Activated CD4-positive, CD25-positive, alpha-beta regulatory T cell treated with anti-CD3 and anti-CD28 coated beads, Interleukin-2, amount 50 U/mL, for 16 hours (primary cell): Measurements from ENCODE around the gene CST4.
"Not testable (repeated sequence)": the region's sequence is repeated elsewhere in the genome, so short reads cannot be mapped to it uniquely, and the experiment has no call there.

Source experiments
- DNase-seq: peaks from one replicate; pipeline ENCODE4 v3.0.0-alpha.2; 2020; ENCODE audit warnings: low read depth, low spot score

Gene CST4

DNA sequence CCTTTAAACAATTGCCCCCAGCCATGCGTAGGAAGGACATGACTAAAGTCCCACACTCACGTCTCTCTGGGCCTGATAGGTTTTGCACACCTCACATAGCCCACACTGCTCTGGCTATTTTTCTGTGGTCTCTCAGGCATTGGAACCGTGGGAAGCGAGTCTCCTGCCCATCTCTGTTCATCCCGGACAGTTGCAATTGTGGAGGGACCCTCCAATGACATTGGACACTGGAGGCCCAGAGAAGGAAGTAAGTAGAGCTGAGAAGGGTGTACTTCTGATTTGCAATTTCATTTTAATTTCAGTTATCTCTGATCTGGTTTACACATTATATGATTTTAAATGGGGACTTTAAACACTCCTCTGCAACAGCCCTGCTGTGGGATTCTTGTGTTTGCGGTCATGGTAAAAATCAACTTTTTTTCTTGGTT is 27.8 kb downstream of the CST4 start:
- no peak for DNase-seq

DNA sequence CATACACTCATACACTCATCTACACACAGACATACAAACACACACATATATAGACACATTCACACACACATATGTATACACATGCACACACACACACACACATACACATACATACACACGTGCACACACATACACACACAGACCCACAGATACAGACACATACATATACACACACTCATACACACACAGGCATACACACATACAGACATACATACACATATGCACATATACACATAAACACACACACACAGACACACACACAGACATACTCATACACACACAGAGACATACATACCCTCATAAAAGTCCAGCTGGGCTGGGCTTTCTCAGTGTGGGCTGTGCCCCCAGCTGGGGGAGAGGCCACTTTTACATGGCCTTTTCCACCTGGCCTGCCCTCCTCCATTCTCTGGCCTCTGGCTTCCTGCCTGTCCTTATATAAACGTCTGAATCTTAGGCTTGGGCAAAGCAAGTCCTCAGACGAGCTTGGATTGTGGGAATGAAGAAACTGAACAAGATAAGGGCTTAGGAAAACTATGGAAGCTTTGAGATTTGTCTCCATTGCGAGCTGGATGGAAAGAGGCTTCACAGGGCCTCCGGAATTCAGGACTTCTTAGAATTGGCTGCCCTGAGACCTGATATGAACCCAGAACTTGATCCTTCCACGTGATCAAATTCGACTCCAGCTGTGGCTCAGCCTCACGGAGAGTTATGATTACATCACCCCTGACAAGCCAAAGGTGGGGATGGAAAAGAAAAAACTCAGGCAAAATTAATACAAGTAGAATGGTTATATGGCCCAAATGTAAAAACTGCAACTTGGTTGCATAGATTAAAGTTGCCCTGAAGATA is 28.6 kb downstream of the CST4 start:
- no peak for DNase-seq

DNA sequence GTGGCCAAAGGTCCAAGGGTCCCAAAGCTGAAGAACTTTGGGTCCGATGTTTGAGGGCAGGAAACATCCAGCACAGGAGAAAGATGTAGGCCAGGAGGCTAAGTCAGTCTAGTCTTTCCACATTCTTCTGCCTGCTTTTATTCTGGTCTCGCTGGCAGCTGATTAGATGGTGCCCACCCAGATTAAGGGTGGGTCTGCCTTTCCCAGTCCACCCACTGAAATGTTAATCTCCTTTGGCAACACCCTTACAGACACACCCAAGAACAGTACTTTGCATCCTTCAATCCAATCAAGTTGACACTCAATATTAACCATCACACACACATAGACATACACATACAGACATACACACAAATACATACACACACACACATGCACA is 29.2 kb downstream of the CST4 start:
- not testable (repeated sequence) for DNase-seq

DNA sequence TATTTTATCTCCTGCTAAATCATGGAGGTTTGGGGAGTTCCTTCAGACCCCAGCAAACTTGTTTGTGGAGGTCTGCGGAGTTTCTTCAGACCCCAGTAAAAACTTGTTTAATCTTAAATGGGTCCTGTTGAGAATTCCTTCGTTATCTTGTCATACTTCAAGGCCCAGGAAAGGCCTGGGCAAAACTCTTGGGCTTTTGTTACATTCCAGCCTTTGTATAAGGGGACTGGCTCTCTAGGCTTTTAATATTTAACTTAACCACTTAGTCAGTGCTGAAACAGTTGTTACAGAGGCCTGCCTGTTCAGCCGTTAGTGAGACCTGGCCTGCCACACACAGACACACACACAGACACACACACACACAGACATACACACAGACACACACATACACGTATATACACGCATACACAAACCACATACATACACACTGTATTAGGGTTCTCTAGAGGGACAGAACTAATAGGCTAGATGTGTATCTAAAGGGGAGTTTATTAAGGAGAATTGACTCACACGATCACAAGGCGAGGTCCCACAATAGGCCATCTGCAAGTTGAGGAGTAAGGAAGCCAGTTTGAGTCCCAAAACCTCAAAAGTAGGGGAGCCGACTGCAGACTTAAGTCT is 29.7 kb downstream of the CST4 start:
- no peak for DNase-seq

DNA sequence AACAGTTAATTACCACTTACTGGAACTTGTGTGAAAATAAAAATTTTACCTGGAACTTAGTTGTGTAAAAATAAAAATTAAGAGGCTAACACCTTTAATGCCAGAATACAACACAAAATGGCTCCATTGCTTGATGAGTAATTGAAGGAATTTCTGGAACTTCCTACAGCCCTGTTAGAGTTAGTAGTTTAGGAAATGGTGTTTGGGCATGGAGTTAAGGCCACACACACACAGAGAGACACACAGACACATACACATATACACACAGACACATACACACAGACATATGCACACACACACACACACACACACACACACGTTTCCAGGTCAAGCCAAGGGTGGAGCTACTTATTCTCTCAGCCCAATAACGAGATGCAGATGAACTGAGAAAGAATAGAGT is 30.5 kb downstream of the CST4 start:
- no peak for DNase-seq

DNA sequence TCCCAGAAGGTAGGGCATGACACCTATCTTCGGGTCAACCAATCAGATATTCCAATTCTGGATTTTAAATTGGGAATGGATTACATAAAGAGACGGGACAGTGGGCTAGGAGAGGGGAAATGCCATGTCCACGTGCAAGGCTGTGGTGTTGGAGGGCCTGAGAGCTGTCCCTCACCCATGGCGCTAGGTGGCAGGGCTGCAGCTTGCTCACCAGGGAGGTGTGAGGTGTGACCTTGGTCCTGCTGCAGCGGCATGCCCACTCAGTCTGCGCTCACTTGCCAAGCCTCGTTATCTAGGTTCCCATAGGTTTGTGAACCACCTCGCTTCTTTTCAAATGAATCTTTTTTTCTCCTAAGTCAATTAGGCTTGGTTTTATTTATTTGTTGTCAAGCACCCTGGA is 31.6 kb downstream of the CST4 start:
- DNase-seq, result no peak

DNA sequence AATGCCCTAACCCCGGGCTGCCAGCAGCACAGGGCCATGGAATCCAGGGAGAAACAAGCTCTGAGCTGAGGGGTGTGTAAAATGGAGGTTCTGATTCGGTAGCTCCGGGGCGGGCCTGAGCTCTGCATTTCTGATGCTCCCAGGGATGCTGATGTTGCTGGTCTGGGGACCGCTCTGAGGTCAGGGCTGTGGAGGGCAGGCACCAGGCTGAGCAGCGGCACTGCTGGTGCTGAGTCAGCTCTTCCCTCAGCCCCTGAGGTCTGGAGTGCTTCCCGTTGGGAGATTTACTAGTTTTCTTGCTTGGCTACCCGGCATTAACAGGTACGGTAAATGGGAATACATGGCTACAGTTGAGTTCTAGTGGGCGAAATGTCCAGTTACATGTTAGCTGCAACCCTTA is 32.5 kb downstream of the CST4 start:
- no peak for DNase-seq

DNA sequence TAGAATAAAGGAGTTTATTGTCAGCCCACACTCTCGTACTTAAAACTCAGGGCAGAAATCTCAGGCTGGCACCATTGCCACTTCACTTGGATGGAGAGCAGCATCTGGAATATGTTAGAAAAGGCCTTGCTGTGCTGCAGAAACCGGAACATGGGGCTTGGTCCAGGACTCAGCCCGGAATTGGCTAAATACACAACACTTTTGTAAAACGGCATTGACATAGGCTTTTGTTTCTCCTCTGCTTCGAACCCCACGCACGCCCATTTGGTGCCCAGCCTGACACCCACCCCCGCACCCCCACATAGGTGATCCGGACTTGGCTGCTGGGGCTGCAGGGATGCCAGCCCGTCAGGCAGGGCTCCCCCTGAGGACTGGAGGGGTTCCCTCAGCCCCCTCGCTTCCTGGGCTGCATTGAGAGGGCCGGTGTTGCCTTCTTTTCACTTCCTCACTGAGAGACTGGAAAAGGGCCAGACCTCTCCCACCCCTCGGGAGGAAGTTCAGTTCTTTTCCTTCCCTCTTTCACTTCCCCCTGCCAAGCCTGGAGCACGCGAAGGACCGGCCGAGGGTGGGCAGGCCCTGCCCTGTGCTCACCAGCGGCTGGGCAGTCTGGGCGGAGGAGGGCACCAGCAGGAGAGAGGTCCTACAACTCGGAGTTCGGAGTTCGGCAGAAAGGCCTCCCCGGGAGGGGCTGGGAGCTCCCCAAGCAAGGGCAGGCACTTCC is 33.2 kb downstream of the CST4 start:
- no peak for DNase-seq

DNA sequence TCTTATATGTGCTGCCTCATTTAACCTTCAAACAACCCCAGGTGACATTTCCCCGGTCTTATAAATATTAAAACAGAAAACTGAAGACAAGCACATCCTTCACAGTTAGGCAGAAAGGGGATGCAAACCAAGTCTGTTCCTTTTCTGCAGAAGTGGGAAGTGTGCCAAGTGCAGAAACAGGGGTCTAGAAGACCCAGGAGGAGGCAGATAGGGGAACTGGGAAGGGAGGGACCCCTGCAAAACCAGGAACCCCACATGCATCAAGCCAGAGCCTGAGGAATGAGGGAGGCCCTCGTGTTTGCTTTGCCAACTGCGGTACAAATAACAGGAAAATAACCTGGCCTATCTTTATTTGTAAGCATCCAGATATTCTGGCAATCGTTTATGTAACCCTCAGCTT is 34.1 kb downstream of the CST4 start:
- DNase-seq, result no peak

DNA sequence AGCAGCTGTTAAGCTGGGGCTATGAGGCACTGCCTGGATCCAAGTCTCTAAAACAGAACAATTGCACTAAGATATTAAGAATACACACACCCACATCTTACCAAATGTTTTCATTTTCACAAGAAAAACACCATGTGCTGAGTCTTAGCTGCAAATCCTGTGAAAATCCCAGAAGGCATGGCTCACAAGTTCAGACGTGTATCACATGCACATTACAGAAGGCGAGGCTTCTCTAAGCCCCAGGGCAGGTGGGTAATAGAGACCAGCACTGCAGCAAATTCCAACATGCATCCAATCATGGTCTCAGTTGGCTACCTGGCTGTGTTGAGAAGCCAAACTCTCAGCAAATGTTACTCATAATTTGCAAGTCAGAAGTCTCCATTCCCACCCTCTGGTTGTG is 34.8 kb downstream of the CST4 start:
- no peak for DNase-seq

DNA sequence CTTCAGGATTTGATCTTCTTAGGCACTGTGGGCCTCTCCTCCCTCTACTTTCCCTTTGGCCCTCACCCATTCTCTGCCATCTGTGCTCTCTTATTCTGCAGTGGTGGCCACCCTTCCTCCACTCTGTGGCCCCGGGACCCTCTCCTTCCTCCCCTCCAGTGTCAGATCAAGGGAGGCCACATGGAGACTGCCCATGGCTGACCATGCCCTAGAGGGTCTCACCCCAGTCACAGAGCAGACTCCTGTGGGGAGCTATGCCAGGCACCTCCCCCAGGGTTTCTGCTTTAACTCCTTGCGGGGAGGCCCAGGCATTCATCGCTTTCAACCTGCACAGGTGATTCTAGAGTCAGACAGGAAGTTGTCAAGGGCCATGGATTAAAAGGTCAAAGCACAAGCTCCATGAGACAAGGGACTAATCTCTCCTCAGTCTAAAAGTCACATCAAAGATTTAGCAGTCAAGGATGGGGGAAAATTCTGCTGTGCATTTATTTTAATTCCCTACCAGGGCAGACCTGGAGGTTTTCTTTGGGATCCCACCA is 35.4 kb downstream of the CST4 start:
- DNase-seq, result no peak

DNA sequence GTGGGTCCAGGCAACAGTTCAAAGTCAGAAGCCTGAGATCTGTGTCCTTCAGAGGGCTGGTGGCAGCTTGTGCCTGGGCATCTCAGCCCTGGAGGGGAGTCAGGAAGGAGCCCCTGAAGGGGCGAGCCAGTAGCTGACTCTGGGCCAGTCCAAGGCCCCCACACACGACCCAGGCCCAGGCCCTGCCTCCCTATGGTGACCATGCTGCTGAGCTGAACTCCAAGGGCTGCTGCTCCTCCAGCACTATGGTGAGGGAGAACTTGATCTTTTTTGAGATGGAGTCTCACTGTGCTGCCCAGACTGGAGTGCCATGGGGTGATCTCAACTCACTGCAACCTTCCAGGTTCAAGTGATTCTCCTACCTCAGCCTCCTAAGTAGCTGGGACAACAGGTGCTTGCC is 35.9 kb downstream of the CST4 start:
- DNase-seq, result no peak

DNA sequence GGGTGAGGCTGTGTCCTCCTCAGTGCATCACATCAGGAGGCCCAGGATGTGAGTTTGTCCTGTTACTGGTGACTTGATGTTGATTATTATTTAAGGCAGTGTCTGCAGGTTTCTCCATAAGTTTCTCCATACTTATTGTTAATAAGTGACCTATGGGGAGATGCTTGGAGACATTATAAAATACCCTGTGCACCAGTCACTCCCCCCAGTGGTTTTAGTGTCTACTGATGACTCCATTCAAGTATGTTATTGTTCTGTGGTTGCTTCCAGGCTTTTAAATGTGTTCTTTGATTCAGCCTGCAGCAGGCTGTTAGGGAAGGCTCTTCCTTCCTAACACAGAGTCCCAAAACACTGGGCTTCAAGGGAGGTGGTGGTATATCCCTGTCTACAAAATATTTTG is 36.5 kb downstream of the CST4 start:
- no peak for DNase-seq

DNA sequence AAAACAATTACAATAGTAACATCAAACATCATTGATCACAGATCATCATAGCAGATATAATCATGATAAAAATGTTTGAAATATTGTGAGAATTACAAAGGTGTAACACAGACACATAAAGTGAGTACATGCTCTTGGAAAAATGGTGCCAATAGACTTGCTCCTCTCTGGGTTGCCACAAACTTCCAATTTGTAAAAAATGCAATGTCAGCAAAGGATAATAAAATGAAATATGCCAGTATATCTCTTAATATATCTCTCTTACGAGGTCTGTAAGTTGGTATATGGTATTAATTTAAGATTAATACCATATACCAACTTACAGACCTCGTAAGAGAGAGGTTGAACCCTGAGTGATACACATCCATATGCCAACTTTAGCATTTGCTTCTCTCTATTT is 37.7 kb downstream of the CST4 start:
- no peak for DNase-seq

DNA sequence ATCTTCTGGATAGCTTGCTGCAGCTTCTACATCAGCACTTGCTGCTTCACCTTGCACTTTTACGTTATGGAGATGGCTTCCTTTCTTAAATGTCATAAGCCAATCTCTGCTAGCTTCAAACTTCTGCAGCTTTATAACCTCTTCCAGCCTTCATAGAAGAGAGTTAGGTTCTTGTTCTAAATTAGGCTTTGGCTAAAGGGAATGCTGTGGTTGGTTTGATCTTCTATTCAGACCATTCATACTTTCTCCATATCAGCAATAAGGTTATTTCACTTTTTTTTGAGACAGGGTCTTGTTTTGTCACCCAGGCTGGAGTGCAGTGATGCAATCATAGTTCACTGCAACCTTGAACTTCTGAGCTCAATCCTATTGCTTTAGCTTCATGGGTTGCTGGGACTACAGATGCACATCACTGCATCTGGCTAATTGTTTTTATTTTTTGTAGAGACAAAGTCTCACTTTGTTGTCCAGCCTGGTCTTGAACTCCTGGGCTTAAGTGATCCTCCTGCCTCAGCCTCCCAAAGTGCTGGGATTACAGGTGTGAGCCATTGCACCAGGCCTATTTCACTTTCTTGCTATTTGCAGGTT is 38.9 kb downstream of the CST4 start:
- DNase-seq, result no peak

DNA sequence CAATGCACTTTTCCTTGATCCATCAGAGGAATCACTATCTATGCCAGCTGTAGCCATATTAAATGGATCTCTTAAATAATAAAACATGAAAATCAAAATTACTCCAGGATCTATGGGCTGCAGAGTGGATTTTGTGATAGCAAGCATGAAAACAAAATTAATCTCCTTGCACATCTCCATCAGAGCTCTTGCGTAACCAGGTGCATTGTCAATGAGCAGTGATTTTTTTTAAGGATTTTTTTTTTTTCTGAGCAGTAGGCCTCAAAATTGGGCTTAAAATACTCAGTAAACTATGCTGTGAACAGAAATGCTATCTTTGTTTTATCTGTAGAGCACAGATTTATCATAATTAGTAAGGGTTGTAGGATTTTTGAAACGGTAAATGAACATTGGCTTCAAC is 39.6 kb downstream of the CST4 start:
- DNase-seq, result no peak

DNA sequence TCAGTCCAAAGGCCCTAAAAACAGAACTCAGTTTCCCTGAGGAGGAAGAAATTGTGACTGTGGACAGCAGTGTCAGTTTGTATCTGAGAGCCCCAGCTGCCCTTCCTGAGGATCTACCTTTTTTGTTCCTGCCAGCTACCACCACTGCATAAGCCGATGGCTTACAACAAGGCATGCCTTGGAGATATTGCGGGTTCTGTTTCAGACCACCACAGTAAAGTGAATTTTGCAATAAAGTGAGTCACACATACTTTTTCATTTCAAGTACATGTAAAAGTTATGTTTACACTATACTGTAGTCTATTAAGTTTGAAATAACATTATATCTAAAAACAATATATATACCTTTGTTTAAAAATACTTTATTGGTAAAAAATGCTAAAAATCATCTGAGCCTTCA is 41.5 kb downstream of the CST4 start:
- no peak for DNase-seq

DNA sequence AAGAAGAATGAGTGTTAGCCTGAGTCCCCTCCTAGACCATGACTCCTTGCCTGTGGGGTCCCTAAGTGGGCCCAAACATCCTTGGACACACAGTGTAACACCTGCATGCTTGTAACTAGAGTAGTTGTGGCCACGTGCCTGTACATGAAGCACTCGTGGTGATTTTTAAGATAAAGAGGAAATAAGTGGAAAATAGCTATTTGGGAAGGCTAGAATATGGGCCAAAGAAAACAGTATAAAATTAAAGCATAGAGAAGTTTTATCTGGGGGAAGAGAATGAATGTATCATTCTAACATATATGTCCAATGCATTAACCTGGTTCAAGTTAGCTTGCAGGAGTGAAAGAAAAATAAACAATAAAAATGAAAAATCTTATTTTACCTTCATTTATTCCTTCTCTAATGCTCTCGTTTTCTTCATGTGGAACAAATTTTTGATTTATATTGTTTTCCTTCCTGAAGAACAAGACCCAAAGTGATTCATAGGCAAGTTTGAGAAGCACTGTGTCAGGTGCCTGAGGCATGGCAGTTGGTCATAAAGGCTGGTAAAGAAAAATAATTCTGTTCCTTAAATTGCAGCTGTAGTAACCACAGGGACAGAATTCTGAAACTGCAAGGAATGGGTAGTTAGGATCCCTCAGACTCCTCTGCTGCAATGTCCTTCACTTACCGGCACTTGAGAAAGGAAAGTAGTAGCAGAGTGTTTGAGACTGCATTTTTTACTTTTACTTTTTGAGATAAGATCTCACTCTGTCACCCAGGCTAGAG is 42.5 kb downstream of the CST4 start:
- no peak for DNase-seq

DNA sequence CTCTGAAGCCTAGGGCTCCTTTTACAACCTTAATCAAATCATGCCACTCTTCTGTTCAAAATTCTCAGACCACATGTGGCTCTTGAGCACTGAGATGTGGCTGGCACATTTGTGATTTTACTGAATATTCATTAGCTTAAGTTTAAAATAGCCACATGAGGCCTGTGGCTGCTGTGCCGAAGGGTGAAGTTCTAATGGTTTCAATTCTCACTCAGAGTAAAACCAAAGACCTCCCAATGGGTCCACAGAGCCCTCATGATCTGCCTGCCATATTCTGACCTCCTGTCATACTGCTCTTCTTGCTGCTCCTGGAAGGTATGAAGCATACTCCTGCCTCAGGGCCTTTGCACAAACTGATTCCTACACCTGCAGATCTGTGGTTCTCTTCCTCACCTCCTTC is 43.3 kb downstream of the CST4 start:
- no peak for DNase-seq

DNA sequence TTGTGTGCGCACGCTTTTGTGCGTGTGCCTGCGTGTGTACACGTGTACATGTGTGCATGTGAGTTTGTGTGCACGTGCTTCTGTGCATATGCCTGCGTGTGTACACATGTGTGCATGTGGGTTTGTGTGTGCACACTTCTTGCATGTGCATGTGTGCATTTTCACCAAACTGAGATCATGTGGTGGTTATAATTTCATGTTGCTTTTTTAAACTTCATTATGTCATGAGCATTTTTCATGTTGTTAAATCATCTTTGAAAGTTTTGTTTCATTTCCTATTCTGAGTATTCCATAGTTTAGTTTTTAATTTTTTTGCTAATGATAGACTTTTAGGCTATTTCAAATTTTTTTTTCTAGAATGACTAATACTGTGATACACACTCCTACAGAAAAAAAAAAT is 44.7 kb downstream of the CST4 start:
- no peak for DNase-seq

DNA sequence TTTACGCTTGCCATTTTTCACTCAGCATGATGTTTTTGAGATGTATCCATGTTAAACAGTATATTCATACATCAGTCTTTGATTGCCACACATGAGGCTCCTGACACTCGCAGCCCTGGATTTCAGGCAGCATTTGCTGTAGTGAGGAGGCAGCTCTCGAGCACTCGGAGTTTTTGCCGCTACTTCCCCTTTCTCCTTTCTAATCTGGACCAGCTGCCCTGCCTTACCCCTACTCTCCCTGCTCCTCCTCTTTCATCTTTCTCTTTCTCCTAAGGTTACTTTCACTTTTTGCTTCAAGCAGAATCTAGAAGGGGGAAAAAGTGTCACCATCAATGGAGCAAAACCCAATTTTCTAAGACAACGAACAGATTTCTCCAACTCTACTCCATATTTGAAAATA is 45.2 kb downstream of the CST4 start:
- DNase-seq, result no peak
